AG08395 (cell line): ENCODE measurements around the gene MAPK6.

Source experiments
- DNase-seq: peaks from one replicate; pipeline ENCODE4 v3.0.0; 2012; ENCODE audit warnings: mixed read lengths, low spot score

The MAPK6 gene

GRCh38 chr15:52010633-52011595 lies 8.1 kb upstream of the MAPK6 start:
- DNase-seq, result peak; percentile 60

GRCh38 chr15:52011711-52012144 lies 7.3 kb upstream of the MAPK6 start:
- DNase-seq, result no peak

- DNase-seq, result no peak
These were observed 6.8 kb upstream of the MAPK6 start for GRCh38 chr15:52012210-52012609.

DNA sequence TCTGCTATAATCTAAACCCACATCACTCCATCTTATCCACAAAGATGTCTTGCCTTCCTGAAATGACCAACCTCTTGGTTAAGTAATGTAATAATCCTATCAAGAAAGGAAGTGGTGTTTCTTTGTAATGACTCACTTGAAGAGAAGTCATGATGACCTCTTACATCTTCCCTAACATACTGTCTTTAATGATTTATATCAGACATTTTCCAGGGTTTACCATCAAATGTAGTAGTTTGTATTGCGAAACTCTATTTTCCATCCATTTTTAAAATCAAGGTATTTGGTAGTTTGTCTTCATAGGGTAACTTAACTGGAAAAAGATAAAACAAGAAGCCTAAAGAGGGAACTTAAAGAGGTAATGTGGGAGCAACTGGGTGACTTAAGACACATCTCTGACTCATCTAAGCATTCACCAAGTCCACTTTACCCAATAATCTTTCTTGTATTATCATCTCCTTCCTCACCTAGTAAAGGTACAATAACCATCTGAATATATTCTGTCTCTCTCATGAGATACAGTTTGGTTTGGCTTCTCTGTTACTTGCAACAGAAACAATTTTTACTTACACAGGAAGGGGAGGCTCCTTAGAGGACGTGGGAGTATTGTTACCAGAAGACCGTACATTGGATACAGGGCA lies 5.7 kb upstream of the MAPK6 start:
- DNase-seq, result peak; percentile 39

DNA sequence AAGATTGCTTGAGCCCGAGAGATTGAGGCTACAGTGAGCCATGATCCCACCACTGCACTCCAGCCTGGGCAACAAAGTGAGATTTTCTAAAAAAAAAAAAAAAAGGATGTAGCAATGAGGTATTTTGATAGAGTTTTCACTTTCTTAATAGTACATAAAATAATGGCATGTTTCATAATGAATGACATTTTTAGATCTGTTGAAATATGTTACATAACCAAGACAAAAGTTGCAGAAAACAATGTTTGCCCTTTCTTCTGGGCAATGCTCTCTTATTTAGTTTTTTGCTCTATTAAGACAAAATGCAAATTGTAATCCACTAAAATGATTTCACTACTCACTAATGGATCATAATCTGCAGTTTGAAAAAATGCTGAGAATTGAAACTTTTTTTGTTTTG lies 4.4 kb upstream of the MAPK6 start:
- DNase-seq, result no peak

- no peak for DNase-seq
These were observed 2.7 kb upstream of the MAPK6 start for GRCh38 chr15:52016316-52016715.

DNA sequence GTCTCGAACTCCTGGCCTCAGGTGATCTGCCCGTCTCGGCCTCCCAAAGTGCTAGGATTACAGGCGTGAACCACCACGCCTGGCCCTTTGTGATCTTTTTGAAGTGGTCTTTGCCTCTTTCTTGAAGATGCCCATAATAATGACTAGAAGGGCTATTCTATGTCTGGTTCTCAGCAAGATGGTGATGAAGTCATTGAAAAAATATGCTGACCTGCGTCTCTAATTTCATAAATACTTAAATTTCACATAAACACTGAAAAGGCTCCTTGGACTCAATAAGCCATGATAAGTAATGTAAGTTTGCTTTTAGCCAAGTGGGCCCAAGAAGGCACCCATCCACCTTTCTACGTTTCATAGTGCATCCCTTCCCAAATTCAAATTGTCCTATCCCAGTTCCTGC lies 775 bp upstream of the MAPK6 start:
- no peak for DNase-seq

GRCh38 chr15:52019394-52020220 lies 588 bp downstream of the MAPK6 start:
- peak; percentile 93 for DNase-seq

DNA sequence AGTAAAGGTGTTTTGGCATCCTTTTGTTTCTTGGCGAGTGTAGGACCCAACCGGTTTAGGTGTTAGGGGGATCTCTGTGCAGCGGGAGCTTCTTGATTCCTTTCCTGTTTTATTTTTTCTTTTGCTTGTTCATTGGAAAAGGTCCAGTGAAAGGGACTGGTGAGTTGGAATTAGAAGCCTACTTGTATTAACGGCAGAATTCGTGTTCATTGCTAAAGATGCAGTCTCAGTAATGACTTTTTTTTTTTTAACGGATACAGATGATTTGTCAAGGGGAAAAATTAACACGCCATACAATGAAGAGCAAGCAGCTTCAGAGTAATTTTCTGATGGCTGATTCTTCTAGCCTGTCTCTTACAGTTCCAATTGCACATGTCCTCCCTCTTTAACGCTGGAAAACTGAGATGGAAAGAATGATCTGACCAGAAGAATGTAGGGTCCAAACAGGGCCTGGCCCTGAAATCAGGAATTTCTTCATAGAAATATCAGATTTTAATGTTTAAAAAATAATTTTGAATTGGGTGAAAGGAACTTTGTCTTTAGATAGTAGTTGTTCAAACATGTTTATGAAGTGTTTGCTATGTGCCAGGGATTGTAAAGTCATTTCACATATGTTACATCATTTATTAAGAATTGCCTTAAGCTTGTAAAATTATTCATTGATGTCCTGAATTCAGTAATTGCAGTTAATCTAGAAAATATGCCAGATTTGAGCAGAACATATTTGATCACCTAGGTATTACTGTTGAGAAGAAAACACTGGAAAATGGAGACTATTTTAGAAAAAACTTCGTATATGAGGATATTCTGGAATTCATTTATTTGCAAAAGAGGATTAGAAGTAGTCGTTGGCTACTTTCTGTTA lies 1.4 kb downstream of the MAPK6 start:
- no peak for DNase-seq

DNA sequence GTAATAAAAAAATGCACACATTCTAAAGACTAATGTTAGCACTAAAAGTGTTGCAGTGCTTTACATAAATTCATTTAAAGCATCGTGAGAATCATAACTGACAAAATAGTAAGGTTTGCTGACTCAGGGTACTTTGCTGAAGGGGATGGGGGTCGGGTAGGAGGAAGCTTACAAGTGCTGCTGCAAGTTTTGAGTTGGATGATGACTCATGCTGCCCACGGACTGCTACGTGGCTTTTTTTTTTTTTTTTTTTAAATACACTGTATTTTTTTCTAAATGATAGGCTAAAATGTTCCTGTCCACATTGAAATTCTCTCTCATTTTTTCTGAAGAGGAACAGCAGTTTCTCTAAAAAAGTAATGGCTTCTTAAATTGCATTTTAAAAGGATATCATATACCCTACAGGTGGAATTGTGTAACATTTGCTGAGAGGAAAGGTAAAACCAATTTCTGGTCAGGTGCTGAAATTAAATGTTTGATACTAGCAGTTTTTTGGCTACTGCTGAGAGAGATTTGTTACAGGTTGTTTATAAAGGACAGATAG lies 2.2 kb downstream of the MAPK6 start:
- DNase-seq, result peak; percentile 69

DNA sequence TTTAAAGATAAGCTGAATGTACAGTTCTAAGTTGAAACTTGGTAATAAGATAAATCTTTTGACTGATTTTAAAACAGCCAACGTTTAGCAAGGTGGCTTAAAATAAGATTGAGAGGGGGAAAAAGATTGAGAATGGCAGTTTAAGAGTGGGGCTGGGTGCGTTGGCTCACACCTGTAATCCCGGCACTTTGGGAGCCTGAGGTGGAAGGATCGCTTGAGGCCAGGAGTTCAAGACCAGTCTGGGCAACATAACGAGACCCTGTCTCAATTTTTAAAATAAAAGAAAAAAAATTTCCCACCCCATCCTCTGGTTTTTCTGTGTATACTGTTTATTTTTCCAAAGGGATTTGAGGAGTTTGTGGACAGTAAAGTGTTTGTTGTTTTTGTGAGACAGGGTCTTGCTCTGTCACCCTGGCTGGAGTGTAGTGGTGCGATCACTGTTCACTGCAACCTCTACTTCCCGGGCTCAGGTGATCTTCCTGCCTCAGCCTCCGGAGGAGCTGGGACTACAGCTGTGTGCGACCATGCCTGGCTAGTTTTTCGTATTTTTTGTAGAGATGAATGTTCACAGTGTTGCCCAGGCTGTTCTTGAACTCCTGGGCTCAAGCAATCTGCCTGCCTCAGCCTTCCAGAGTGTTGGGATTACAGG lies 3.0 kb downstream of the MAPK6 start:
- no peak for DNase-seq

GRCh38 chr15:52023169-52023922 lies 4.3 kb downstream of the MAPK6 start:
- no peak for DNase-seq

- no peak for DNase-seq
These were observed 9.5 kb downstream of the MAPK6 start for GRCh38 chr15:52028431-52029093.

DNA sequence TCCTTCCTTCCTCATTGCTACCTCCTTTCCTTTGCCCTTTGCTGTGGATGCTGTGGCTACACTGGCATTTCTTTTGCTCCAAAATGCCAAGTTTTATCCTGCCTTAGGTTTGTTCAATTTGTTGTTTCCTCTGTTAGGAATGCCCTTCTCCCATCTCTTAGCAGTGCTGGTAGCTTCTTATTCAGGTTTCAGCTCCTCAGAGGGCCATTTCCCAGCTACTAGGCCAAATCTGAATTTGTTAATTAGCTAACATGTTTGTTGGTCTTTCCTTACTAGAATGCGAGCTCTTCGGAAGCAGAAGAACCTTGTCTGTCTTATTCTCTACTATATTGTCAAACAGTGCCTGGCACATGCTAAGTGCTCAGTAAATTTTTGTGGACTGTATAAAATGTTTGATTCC lies 11.0 kb downstream of the MAPK6 start:
- no peak for DNase-seq

GRCh38 chr15:52031556-52031955 lies 12.5 kb downstream of the MAPK6 start:
- no peak for DNase-seq

- no peak for DNase-seq
These were observed 19.0 kb downstream of the MAPK6 start for GRCh38 chr15:52037889-52038505.

DNA sequence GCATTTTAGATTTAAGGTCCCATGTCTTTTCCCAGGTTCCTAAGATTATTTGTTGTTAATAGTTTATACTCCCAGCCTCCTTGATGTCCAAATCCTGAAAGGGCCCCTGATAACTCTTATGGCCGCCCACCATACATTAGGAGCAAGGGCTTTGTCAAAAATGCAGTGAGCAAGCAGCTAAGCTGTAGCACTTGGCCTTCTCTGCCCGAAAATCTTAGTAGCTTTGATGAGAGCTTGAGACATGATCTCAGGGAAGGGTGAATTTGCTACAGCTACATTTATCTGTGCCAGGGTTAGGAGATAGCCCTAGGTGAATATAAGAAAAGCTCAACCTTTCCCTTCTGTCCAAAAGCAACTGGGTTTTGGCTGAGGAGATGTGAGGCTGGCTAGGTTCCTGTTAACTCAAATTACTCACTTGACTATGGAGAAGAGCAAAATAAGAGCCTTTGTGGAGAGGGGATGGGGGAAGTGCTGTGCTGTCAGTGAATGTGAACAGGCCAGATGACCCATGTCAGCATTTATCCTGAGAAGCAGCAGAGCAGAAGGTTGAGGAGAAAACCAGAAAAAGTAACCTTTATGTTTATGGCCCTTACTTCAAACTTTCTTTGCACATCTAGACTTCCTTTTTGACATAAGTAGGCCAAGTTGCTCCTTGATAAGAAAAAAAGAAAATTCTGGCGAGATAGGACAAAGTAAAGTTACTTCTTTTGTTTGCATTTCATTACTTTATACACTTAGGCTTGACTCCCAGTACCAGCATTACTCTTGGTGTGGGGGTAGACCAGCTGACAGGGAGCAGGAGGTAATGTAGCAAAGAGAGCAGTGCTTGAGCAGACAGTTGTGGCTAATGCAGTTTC lies 21.1 kb downstream of the MAPK6 start:
- peak; percentile 24 for DNase-seq
